ENCODE results near the gene IKZF2. TPM values are rescaled to one million over a fixed set of nuclear protein-coding genes. Genes with fewer than 3 reads are reported as not detected.

IKZF2 gene
- total and polyA plus RNA-seq, 2 donors (not counting 3 experiments of a cell fraction or from before 2014, with no cell fraction given) = 0.08 to 0.46 TPM

DNA sequence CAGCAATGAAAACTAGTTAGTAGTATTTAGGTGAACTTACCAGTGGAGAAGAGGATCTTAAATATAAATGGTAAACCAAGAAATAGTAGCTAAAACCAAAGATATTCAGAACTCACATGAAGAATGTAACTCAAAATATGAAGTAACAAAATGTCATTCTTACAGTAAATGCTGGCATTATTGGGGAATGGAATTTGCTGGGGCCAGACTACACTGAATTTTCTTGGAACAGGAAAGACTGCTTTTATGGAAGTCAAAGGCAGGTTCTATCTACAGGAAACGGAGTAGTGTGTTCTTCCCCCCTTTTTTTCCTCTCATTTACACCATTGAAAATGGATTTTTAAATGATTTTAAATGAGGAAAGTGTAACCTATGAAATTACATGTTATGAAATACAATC, 188.7 kb downstream of the IKZF2 start:
- no peak overlapping the region for H3K9ac ChIP-seq (replicated peaks; ENCODE audit: extremely low read depth, insufficient read depth, low read length)
- no peaks in the 10 kb centered on the region for H3K27me3 ChIP-seq (ENCODE audit: control insufficient read depth in 2 of 2, insufficient read depth in 2 of 2, low read length in 2 of 2)
- BruUV-seq (replicated peaks) = no TSS peak
- H3K9me3 ChIP-seq (replicated peaks; ENCODE audit: control insufficient read depth, insufficient read depth, low read length) = no peaks in the 10 kb centered on the region
- no peaks in the 10 kb centered on the region for H4K20me1 ChIP-seq (replicated peaks; ENCODE audit: control insufficient read depth, extremely low read depth, insufficient read depth, low read length)
- no peaks in the 10 kb centered on the region for H3K4me1 ChIP-seq (ENCODE audit: control insufficient read depth, extremely low read depth, insufficient read depth, low read length)
- no peaks in the 10 kb centered on the region for H3K36me3 ChIP-seq (ENCODE audit: control insufficient read depth in 2 of 2, extremely low read depth in 1 of 2, insufficient read depth in 2 of 2, low read length in 2 of 2)
- H3K4me3 ChIP-seq (replicated peaks in 1 of 3; ENCODE audit: insufficient read depth in 1 of 3, low read depth in 1 of 3, low read length in 3 of 3) = no peak overlapping the region
- dilution Hi-C loops (cut with MboI; ENCODE audit: extremely low pct_ligation_motif_present, low sequenced_read_pairs) = no loop called here
- DNase-seq (ENCODE audit: low read depth, low spot score) = no peak
- no peak for FAIRE-seq
- no peaks in the 10 kb centered on the region for H3K9me1 ChIP-seq (replicated peaks; ENCODE audit: control insufficient read depth, extremely low read depth, insufficient read depth, low read length)
- ChIA-PET CTCF (no interaction called here), POLR2A (no interaction called here)
- no peaks in the 10 kb centered on the region for H3K79me2 ChIP-seq (ENCODE audit: control insufficient read depth, insufficient read depth, low read length)
- no peak overlapping the region for H2AFZ ChIP-seq (ENCODE audit: low read depth, low read length)
- H3K4me2 ChIP-seq (ENCODE audit: insufficient read depth, low read length) = no peak overlapping the region
- intact Hi-C loops (cut with micrococcal nuclease) = no loop called here
- no peak overlapping the region for H3K27ac ChIP-seq (ENCODE audit: insufficient read depth, low read depth, low read length)
- TF ChIP-seq, protein P1, sequence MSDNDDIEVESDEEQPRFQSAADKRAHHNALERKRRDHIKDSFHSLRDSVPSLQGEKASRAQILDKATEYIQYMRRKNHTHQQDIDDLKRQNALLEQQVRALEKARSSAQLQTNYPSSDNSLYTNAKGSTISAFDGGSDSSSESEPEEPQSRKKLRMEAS (IDR thresholded peaks at IDR 0.05; ENCODE audit: insufficient read depth, insufficient read length) = no peak
- TF ChIP-seq MYC (IDR thresholded peaks at IDR 0.05; ENCODE audit: low read depth, low read length) (no peak), FOS (IDR thresholded peaks at IDR 0.05; ENCODE audit: borderline replicate concordance, insufficient read depth, low read length) (no peak), GATA2 (IDR thresholded peaks at IDR 0.05; ENCODE audit: insufficient read depth, insufficient read length, low read depth, low read length) (no peak), POLR2AphosphoS5 (IDR thresholded peaks at IDR 0.05; ENCODE audit: insufficient read depth, low read depth, low read length) (no peak)

DNA sequence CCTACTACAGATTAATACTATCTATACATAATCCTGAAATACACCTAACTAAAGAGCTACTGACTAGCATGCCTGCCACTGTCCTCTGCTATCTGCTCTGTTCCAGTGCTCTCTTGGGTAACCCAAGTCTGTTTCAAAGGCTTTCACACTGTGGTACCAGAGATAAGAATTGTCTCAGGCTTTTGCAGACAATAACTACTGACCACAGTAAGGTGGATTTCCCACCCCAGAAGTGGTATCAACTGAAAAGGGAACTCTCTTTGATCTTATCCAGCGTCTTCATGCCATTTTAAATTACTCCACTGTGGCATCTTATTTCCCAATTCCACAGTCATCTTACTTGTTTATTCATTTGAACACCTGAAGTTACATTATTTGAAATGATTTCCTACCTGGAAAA, 190.2 kb downstream of the IKZF2 start:
- no peak for FAIRE-seq
- Histone ChIP-seq H3K27ac (ENCODE audit: insufficient read depth, low read depth, low read length) (no peak overlapping the region), H3K27me3 (ENCODE audit: control insufficient read depth in 2 of 2, insufficient read depth in 2 of 2, low read length in 2 of 2) (no peaks in the 10 kb centered on the region), H3K4me2 (ENCODE audit: insufficient read depth, low read length) (no peak overlapping the region), H4K20me1 (replicated peaks; ENCODE audit: control insufficient read depth, extremely low read depth, insufficient read depth, low read length) (no peaks in the 10 kb centered on the region), H3K4me3 (replicated peaks in 1 of 3; ENCODE audit: insufficient read depth in 1 of 3, low read depth in 1 of 3, low read length in 3 of 3) (no peak overlapping the region), H3K9me3 (replicated peaks; ENCODE audit: control insufficient read depth, insufficient read depth, low read length) (no peaks in the 10 kb centered on the region), H3K36me3 (ENCODE audit: control insufficient read depth in 2 of 2, extremely low read depth in 1 of 2, insufficient read depth in 2 of 2, low read length in 2 of 2) (no peaks in the 10 kb centered on the region), H3K79me2 (ENCODE audit: control insufficient read depth, insufficient read depth, low read length) (no peaks in the 10 kb centered on the region), H3K9me1 (replicated peaks; ENCODE audit: control insufficient read depth, extremely low read depth, insufficient read depth, low read length) (no peaks in the 10 kb centered on the region), H3K4me1 (ENCODE audit: control insufficient read depth, extremely low read depth, insufficient read depth, low read length) (no peaks in the 10 kb centered on the region), H2AFZ (ENCODE audit: low read depth, low read length) (no peak overlapping the region), H3K9ac (replicated peaks; ENCODE audit: extremely low read depth, insufficient read depth, low read length) (no peak overlapping the region)
- BruUV-seq (replicated peaks) = no TSS peak
- TF ChIP-seq GATA2 (IDR thresholded peaks at IDR 0.05; ENCODE audit: insufficient read depth, insufficient read length, low read depth, low read length) (no peak), POLR2A (IDR thresholded peaks at IDR 0.05; ENCODE audit: low read depth, low read length) (no peak), POLR2AphosphoS5 (IDR thresholded peaks at IDR 0.05; ENCODE audit: insufficient read depth, low read depth, low read length) (no peak), FOS (IDR thresholded peaks at IDR 0.05; ENCODE audit: borderline replicate concordance, insufficient read depth, low read length) (no peak), JUN (IDR thresholded peaks at IDR 0.05; ENCODE audit: borderline replicate concordance, insufficient read depth, insufficient read length, low read depth) (no peak), EZH2 (IDR thresholded peaks at IDR 0.05; ENCODE audit: borderline replicate concordance, low read depth, low read length, severe bottlenecking) (no peak)
- TF ChIP-seq, protein P2, sequence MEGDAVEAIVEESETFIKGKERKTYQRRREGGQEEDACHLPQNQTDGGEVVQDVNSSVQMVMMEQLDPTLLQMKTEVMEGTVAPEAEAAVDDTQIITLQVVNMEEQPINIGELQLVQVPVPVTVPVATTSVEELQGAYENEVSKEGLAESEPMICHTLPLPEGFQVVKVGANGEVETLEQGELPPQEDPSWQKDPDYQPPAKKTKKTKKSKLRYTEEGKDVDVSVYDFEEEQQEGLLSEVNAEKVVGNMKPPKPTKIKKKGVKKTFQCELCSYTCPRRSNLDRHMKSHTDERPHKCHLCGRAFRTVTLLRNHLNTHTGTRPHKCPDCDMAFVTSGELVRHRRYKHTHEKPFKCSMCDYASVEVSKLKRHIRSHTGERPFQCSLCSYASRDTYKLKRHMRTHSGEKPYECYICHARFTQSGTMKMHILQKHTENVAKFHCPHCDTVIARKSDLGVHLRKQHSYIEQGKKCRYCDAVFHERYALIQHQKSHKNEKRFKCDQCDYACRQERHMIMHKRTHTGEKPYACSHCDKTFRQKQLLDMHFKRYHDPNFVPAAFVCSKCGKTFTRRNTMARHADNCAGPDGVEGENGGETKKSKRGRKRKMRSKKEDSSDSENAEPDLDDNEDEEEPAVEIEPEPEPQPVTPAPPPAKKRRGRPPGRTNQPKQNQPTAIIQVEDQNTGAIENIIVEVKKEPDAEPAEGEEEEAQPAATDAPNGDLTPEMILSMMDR (IDR thresholded peaks at IDR 0.05; ENCODE audit: extremely low read depth in 1 of 2, insufficient read depth in 1 of 2, low read depth in 1 of 2, low read length in 2 of 2) = no peak
- dilution Hi-C loops (cut with MboI; ENCODE audit: extremely low pct_ligation_motif_present, low sequenced_read_pairs) (no loop called here), intact Hi-C loops (cut with micrococcal nuclease) (no loop called here)
- ChIA-PET POLR2A (no interaction called here), CTCF (no interaction called here)
- DNase-seq (ENCODE audit: low read depth, low spot score) = no peak

Data from endothelial cell of umbilical vein (primary cell).